SKM-1 (cell line): Measurements from ENCODE around the gene CD274.
"Not testable (repeated sequence)": the region's sequence is repeated elsewhere in the genome, so short reads cannot be mapped to it uniquely, and the experiment has no call there.

Source experiments
- DNase-seq: peaks from one replicate; lab custom pipeline; 2025; ENCODE audit not compliant: unreplicated experiment; lab: John Stamatoyannopoulos, UW

Gene CD274

GRCh38 chr9:5437254-5438216, 12.8 kb upstream of the CD274 start, which contains the start of gene PLGRKT:
Gene PLGRKT, minus strand, starts transcription at chr9:5437925. Its CDS starts 5,948 bp downstream, at chr9:5431977.
- DNase-seq, result peak; percentile 87

GRCh38 chr9:5438301-5439162, 11.8 kb upstream of the CD274 start:
- no peak for DNase-seq

DNA sequence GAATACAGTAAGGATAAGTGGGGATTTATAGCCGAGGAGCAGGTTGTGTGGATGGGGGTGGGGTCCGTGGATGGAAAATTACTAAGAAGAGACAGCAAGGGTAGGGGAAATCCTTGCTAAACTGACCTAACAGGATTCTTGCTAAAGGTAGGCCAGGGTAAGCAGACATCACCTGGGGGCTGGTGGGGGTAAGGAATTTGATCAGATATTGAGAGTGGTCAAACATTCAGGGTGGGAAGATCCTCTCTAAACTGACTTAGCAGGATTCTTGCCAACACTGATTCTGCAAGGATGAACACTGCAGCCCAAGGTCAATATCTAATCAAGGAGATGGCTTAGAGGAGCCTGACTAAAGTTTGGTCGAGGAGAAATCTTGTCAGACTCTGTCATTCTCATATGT, 9.9 kb upstream of the CD274 start:
- no peak for DNase-seq

GRCh38 chr9:5441043-5441442, 9.3 kb upstream of the CD274 start:
- no peak for DNase-seq

GRCh38 chr9:5442400-5443011, 7.8 kb upstream of the CD274 start:
- DNase-seq, result peak; percentile 43

DNA sequence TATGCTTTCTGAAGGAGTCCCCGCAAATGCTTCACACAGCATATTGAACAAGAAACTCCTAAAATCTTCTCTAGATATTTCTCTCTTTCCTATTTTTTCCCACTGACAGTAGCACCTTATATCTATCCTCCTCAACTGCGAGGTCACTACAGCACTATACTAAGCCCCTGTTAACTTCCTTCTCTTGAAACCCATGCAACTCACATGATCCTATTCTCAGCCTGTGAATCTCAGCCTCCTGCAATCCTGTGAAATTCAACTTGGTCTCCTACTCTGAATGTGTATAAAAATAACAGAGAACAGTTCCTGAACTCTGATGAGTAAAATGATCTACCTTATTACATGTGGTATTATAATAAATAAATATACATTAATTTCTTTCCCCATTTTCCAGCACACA, 6.5 kb upstream of the CD274 start:
- no peak for DNase-seq

GRCh38 chr9:5445096-5445495, 5.2 kb upstream of the CD274 start:
- not testable (repeated sequence) for DNase-seq

DNA sequence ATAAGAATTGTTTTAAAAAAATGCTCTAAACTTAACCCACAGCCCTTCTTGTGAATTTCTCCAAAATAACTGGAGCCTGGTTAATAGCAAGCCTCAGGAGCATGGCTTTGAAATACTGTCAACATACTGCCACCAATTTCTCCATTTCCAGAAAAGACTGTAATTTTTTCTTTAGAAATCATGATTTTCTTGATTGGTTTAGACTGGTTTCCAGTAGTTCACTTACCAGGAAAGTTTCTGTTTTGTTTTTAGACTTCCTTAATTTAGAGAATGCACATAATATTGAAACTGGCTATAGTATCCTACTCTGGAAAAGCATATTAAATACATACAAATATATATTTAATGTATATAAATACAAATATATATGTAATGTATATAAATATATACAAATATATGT, 4.5 kb upstream of the CD274 start:
- no peak for DNase-seq

DNA sequence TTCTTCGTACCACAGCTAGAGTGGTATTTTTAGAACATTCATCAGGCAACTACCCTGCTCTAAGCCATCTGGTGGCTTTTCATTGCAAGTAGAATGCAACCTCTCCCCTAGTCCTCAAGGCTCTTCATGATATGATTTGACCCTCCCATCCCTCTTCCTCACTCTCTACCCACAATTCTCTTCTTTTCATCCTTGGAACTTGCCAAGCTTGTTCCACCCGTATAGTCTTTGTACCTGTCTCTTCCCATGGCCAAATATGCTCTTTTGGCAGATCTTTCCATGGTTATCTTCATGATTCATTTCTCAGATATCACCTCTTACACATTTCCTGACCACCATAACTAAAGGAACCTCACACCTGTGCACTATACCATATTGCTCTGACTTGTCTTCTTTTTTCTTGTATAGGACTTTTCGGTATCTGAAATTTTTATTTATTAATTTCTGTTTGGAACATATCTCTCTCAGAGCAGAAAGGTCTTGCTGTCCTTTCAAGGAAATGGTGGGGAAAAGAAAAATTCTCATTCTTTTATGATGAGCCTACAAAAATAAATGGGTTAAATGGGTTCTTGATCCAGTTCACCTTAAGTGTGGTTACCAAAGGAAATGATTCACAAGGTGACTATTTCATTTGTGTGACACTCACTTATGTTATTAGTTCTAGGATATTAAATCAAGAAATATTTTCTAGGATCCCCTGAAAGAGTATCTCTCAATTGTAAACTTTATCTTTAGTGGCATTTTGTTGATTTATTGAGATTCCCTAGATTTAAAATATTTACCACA, 3.7 kb upstream of the CD274 start:
- no peak for DNase-seq

DNA sequence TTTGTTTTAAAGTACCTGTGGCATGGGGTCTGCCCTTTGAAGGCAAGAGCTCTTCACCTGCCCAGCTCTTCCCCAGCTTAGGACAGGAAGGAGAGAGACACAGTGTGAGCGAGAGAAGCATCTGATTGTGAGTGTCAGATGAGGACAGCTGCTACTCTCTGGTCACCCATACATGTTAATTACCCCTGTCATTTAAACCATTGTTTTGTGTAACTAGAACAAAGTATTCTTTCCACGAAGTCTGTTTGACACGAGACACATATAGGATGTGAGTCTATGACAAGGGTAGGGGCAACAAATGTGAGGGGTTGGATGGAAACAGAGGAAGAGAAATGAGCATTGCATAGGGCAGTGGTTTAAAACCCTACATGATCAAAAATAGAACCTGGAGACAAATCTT, 3.0 kb upstream of the CD274 start:
- no peak for DNase-seq

GRCh38 chr9:5448016-5448415, 2.3 kb upstream of the CD274 start:
- DNase-seq, result no peak

DNA sequence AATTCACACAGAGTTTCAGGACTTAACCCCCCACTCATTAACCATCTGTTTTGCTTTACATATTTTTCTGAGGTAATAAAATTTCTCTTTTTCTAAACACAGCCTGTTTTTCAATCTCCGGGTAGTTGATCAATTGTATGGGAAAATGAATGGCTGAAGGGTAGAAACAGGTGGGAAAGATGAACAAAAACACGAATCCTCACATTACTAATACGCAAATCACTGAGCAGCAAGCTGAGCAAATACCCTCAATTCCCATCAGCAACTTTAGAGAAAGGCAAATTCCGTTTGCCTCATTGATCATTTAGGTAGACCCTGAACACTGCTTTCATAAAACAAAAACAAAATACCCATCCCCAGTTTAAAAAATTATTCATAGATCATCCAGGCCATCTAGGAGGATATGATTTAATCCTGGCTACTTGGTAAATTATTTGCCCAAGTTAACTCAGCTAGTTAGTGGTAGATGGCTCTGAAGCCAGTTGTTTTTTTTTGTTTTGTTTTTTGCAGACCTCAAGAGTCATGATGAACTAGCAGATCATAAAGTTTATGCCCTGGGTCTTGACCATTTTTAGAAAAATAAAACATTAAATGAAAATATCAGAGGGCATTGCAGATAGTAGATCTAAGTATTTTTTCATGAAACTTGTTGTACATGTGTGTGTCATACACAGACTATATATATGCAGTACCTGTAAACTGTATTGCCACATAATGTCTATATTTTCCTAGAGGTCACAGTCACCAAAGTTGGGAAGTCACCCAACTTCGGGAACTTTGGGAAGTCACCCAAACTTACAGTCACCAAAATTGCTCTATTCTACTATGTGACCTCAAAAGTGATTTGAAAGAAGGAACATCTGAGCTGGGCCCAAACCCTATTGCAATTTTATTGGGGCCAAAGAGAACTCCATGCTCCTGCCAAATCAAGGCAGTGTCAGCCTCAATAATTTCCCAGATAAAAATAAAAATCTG, 1.6 kb upstream of the CD274 start:
- no peak for DNase-seq

DNA sequence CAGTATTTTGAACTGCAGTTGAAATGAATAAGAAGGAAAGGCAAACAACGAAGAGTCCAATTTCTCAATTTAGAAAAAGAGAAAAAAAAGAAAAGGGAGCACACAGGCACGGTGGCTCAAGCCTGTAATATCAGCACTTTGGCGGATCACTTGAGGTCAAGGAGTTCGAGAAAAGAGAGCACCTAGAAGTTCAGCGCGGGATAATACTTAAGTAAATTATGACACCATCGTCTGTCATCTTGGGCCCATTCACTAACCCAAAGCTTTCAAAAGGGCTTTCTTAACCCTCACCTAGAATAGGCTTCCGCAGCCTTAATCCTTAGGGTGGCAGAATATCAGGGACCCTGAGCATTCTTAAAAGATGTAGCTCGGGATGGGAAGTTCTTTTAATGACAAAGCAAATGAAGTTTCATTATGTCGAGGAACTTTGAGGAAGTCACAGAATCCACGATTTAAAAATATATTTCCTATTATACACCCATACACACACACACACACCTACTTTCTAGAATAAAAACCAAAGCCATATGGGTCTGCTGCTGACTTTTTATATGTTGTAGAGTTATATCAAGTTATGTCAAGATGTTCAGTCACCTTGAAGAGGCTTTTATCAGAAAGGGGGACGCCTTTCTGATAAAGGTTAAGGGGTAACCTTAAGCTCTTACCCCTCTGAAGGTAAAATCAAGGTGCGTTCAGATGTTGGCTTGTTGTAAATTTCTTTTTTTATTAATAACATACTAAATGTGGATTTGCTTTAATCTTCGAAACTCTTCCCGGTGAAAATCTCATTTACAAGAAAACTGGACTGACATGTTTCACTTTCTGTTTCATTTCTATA, 602 bp upstream of the CD274 start:
- DNase-seq, result no peak

DNA sequence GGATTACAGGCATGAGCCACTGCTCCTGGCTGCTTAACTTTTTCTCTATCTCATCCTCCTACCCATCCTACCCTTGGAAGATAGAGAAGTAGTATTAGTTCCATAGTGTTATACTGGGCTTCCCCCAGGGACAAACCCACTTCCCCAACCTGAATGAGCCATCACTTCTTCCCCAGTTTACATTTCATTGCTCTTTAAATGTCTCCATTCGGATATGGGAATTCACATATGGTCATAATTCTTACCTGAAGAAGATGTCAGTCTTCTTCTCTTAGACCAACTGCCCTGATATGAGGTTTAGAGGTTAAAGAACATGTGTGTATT, 1.9 kb downstream of the CD274 start:
- no peak for DNase-seq

DNA sequence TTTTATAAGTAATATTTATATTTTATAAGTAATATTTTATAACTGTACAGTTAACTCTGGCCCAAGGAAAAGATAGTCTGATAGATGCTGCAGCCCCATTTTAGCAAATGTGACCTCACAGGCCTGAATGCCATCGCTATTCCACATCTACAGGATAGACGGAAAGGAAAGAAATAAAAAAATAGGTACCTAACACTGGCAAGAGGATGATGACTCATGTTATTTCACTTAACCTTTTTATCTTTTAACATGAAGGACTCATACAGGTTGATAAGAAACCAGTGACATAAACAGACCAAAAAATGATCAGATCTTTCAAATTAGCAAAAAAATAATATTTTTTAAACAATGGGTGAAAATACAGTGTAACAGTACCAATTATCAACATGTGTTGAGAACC, 2.7 kb downstream of the CD274 start:
- no peak for DNase-seq

- no peak for DNase-seq
These were observed 3.3 kb downstream of the CD274 start for GRCh38 chr9:5453673-5454072.

DNA sequence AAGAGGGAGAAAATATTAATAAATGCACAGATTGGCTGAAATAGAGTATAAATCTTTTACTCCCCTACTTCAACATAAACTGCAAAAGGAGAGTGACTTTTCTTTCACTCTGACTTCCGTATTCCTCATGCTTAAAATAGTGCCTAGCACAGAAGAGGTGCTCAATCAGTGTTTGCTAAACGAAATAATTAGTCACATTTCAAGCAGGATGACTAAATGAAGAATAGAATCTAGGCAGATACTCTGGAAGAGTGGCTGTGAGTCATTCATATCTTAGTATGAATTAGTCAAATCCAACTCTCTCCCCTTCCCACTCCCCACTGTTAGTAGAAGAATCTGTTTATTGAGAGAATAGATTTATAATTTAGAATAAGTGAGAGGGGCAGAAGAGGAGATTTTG, 4.8 kb downstream of the CD274 start:
- no peak for DNase-seq

DNA sequence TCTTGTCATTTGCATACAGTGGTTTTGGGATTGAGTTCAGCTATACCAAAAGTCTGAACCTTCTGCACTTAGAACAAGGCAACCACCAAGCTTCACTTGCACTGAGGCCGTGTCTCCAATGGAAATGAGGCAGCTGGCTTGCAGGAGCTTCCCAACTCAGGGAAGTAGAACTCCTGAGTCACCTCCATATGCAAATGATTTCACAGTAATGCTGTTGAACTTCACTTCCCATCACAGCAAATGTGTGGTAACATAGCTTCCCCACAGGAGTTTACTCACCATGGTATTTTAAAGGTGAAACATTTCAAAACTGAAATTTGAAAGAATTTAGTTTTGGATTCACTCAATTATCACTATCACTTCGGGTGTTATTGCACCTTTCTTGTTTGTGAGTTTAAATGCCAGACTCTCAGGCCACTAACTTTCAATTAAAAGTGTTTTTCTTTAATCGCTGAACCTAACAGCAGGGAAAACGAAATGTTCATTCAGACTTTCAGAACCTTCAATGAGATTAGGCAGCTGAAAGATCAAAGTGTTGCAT, 9.0 kb downstream of the CD274 start:
- DNase-seq, result no peak
